Measurements from ENCODE around the gene EFCAB9.
"Not testable (repeated sequence)": the region's sequence is repeated elsewhere in the genome, so short reads cannot be mapped to it uniquely, and the experiment has no call there.

GRCh38 chr5:172205984-172206383 lies 12.0 kb downstream of the EFCAB9 start:
- not testable (repeated sequence) for TF ChIP-seq POLR2A (IDR thresholded peaks at IDR 0.05; ENCODE audit: low read depth, low read length); TAF1 (IDR thresholded peaks at IDR 0.05; ENCODE audit: borderline replicate concordance, low read depth, low read length)
